NCI-H2029 treated with DMSO at 0.1 percent for 48 hours (cell line): ENCODE data around the gene ICOSLG.
"Not testable (repeated sequence)": the region's sequence is repeated elsewhere in the genome, so short reads cannot be mapped to it uniquely, and the experiment has no call there.

Source experiments
- DNase-seq: peaks from one replicate; lab custom pipeline; 2025; lab: John Stamatoyannopoulos, UW

ICOSLG gene, protein sequence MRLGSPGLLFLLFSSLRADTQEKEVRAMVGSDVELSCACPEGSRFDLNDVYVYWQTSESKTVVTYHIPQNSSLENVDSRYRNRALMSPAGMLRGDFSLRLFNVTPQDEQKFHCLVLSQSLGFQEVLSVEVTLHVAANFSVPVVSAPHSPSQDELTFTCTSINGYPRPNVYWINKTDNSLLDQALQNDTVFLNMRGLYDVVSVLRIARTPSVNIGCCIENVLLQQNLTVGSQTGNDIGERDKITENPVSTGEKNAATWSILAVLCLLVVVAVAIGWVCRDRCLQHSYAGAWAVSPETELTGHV

GRCh38 chr21:44240842-44241241 is at the start of gene ICOSLG:
TSS of gene ICOSLG (minus strand) at chr21:44240943. CDS start at chr21:44240817, 126 bp downstream.
- not testable (repeated sequence) for DNase-seq

- DNase-seq = no peak
Measured at GRCh38 chr21:44289381-44290010, 48.8 kb upstream of the ICOSLG start.

DNA sequence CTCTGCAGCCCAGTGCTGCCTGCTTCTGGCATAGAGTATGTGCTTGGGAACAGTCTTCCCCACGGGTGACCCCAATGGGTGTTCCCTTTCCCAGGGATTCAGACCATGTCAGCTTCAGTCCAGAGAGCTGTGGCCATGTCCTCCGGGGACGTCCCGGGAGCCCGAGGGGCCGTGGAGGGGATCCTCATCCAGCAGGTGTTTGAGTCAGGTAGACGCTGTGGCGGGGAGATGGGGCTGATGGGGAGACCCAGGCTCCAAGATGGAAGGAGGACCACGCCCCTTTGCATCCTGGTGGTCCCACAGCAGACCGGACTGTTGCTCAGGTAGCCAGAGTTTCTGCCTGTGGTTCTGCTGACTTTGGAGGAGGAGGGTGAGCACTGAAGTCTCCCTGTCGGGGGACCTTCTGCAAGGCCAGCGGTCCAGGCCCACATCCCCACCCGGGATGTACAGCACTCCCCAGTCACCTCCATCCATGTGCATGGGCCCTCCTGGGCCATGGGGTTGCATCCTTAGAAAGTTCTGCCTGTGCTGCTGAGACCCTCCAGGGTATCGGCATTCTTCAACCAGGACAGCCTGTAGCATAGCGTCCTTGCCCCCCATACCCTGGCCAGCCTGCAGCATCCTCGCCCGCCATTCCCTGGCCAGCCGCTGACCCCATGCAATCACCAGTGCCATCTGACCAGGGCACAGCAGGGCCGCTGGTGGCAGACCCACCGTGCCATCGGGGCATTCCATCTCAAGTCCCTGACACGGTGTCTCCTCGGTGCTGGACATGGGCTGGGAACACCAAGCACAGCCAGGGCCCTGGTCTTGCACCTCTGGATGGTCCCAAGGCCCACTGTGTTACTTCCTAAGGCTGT is 47.7 kb upstream of the ICOSLG start:
- no peak for DNase-seq

DNA sequence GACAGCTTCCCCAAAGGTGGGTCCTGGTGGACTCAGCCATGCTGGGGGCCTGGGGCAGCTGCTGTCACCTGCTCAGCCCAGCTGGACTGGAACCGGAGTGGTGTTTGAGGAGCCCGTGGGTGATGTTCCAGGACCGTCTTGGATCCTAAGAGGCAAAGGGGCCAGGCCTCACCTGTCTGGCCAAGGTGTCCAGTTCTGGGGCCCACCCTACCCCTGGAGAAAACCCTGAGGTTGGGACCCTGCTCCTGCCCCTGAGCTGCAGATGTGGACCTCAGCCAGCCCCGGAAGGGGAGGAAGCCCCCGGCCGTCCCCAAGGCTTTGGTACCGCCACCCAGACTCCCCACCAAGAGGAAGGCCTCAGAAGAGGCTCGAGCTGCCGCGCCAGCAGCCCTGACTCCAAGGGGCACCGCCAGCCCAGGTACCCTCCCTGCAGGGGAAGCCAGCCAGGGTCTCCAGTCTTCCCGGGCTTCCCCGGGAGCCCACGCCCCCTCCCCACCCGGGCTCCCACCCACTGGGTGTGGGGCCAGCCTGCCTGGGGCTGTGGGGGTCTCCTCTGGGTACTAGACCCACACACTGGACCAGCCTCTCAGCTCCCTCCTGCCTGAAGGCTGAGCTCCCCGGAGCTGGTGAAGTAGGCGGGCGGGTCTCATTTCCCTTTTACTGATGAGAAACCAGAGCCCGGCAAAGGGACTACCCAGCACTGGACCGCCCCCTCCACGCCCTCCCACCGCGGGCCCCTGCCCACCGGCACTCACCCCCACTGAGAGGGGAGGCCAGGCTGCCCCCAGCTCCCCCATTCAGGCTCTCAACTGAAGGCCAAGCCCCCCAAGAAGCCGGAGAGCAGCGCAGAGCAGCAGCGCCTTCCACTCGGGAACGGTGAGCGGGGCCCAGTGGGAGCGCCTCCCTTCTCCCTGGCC is 46.2 kb upstream of the ICOSLG start:
- DNase-seq = no peak

DNA sequence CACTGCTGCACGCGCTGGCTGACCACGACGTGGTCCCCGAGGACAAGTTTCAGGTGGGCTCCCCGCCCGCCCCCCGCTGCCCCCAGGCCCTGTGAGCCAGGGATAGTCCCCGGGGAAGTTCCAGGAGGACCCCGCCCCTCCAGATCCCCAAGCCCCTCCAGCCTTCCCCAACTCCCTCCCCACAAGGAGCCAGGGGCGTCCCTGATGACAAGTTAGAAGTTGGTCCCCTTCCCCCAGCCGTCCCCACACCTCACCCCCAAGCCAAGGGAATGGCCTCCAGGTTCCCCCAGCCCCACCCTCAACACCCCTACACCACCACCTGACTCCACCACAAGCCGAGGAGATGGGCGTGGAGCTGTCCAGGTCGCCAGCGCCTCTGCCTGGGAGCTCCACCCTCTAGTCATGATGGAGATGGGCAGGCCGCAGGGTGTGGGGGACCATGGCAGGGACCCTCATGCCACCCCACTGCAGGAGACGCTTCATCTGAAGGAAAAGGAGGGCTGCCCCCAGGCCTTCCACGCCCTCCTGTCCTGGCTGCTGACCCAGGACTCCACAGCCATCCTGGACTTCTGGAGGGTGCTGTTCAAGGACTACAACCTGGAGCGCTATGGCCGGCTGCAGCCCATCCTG is 45.5 kb upstream of the ICOSLG start:
- no peak for DNase-seq

- no peak for DNase-seq
Measured at GRCh38 chr21:44285138-44285992, 44.6 kb upstream of the ICOSLG start, which contains the start of gene AIRE. TSS of gene AIRE (plus strand) at chr21:44285876. CDS start at chr21:44286007, 131 bp downstream.

GRCh38 chr21:44283948-44284347 is 43.2 kb upstream of the ICOSLG start:
- no peak for DNase-seq

- DNase-seq = not testable (repeated sequence)
Measured at GRCh38 chr21:44283211-44283785, 42.6 kb upstream of the ICOSLG start.

GRCh38 chr21:44282370-44282769 is 41.6 kb upstream of the ICOSLG start:
- DNase-seq = no peak

DNA sequence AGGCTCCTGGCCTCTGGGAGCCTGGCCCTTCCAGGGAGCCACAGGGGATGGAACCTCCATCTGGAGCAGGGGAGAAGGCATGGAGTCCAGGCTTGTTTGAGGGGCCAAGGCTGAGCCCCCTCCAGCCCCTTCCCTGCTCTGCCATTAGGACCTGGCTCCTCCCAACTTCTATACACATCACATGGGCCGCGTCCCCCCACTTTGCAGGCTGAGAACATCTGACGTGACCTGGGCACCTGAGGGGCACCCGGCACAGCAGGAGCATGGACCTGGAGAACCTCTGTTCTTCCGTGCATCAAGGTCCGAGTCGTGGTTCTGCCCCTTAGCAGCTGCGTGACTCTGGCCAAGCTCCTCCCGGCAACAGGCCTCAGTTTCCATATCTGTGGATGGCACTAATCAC is 41.1 kb upstream of the ICOSLG start:
- no peak for DNase-seq

DNA sequence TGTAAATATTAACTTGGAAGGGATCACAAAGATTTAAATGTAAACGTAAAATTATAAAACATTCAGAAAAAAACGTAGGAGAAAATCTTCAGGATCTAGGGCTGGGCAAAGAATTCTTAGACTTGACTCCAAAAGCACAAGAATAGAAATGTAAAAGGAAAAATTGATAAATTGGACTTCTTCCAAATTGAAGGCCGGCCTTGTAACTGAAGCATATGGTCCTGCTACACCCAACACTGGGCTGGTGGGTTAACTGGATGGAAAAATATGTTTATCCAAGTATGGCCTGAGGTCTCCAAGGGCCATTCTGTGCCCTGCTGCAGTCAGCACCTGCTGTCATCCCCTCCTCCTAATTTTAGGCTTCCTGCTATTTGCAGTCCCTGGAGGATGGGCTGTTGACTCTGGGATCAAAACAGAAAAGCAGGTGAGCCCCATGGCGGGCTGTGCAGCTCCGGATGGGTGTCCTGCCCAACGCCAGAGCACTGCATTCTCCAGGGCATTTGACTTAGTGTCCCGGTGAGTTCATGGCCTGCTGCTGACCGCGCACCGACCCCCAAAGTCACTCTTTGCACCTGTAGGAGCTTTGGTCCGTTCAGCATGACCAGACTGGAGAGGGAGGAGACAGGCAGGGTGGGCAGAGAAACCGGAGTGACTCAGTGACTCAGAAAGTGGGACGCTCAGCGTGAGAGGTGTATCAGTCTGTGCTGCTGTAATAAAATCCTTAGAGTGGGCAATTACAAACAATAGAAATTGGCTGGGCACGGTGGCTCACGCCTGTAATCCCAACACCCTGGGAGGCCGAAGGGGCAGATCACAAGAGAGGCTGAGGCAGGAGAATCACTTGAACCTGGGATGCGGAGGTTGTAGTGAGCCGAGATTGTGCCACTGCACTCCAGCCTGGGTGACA is 38.9 kb upstream of the ICOSLG start:
- no peak for DNase-seq

DNA sequence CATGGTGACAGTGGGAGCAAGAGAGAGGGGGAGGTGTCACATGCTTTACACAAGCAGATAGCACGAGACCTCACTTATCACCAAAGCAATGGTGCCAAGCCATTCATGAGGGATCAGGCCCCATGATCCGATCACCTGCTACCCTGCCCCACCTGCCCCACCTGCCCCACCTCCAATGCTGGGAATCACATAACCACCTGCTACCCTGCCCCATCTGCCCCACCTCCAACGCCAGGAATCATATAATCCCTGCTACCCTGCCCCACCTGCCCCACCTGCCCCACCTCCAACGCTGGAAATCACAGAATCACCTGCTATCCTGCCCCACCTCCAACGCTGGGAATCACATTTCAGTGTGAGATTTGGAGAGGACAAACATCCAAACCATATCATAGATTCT is 34.3 kb upstream of the ICOSLG start:
- no peak for DNase-seq

DNA sequence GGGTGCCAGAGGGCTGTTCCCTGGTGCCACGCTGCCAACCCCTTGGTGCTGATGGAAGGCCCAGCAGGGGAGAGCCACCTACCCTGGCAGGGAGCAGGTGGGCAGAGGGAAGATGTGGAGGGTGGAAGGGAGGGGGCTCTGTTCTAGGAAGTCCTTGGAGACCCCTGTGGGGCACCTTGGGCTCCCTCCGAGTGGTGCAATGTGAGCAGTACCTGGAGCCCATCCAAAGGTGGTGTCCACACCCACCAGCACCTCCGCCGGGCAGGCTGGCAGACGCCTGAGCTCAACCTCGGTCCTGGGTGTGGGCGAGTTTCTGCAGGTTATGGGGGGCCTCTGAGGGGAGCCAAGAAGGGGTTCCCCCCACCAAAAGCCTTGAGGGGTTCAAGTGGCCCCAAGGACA is 32.3 kb upstream of the ICOSLG start:
- DNase-seq = no peak

DNA sequence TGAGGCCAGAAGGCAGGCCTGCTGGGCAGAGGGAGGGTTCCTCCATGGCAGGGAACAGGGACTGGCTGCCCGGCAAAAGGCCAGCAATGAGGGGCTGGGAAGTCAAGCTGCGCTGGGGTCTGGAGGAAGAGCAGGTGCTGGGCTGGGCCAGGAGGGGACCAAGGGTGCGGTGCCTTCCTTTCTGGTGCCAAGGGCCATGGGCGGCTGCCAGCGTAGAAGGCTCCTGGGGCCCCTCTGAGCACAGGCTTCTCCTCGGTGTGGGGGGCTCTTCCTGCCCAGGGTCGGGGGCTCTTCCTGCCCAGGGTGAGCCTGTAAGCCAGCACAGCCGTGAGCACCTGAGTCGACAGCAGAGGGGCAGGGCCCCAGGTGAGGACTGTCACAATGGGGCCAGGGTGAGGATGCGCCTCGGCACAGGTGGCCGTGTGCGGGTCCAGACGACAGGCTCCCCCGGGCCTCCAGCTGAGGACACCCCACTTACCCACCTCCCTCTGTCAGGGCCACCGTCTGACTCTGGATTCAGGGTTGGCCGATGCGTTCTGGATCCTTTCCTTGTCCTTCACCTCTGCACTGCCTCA is 31.6 kb upstream of the ICOSLG start:
- DNase-seq = no peak

DNA sequence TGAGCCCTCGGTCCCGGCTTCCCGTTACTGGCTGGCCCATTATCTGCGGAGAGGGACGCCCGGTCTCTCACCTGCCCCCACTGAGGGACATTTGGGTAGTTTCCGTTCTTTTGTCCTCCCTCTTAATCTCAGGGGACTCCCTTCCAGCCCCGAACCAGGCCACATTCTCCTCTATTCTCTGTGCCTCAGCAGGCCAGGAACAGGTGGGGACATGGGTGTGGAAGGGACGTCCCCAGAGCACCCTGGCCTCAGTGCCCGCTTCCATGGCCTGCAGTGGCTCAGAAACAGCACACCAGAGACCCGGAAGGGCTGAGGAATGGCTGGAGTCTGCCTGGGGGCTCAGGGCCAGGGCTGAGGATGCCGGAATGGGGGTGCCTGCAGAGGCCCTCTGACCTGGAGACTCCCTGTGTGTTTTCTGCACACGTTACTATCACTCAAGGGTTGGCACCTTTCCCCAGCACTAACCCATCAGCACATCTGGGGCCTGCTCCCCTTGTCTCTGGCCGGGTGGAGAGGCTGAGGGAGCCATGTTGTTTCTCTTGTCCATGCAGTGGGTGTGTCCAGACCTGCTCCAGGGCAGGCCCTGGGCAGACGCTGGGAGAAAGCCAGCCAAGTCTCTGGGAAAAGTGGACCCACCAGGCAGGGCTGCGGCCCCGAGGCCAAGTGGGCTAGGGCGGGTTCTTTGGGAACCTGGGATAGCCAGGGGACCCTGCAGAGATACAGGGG is 31.0 kb upstream of the ICOSLG start:
- no peak for DNase-seq

DNA sequence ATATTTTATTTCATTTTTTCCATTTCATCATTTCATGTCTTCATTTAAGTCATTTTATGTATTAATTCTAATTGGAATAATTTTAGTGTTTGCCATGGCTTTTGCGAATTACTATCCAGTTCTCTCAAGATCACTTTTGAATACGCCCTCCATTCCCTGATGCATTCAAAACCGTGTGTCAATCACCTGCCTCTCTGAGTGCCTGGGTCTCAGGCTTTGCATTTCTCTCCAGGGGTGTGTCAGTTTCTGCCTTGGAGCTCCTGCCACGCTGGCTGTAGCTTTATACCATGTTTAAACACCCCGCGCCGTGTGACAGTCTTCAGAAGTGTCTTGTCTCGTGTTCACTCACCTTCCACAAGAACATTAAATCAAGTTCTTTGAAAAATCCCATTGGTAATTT is 28.3 kb upstream of the ICOSLG start:
- no peak for DNase-seq

GRCh38 chr21:44267655-44268142 is 27.0 kb upstream of the ICOSLG start:
- no peak for DNase-seq
